ENCODE data around the gene MRPL34. TPM values are rescaled to one million over a fixed set of nuclear protein-coding genes. Genes with fewer than 3 reads are reported as not detected.

MRPL34 gene
- total and polyA plus RNA-seq, 9 of the 15 experiments (the other 6 are each of a cell fraction or from before 2014, with no cell fraction given): 11.5 to 256 (median 72.5) TPM

DNA sequence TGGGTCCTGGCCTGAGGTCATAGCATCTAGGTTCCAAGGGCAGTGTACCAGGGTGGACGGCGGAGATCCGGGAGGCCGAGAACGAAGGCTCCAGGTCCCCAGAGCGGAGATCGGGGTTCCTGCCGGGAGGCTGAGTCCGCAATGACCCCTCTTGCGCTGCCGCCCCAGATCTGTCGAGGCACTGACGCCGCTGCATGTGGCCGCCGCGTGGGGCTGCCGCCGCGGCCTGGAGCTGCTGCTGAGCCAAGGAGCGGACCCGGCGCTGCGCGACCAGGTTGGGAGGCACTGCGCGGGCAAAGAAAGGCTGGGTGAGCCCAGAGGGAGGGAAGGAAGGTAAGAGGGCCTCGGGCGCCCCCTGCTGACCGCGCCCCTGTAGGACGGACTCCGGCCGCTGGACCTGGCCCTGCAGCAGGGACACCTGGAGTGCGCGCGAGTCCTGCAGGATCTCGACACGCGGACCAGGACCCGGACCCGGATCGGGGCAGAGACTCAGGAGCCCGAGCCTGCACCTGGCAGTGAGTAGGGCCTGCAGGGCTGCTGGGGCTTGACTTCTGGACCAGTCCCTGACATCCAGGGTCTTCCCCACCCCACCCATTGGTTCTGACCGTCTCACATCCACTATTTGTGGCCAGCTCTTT, 23.1 kb upstream of the MRPL34 start (continued):
- TF ChIP-seq, protein P1, sequence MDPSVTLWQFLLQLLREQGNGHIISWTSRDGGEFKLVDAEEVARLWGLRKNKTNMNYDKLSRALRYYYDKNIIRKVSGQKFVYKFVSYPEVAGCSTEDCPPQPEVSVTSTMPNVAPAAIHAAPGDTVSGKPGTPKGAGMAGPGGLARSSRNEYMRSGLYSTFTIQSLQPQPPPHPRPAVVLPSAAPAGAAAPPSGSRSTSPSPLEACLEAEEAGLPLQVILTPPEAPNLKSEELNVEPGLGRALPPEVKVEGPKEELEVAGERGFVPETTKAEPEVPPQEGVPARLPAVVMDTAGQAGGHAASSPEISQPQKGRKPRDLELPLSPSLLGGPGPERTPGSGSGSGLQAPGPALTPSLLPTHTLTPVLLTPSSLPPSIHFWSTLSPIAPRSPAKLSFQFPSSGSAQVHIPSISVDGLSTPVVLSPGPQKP (CRISPR knock-in tag; IDR thresholded peaks at IDR 0.05): no peak
- TF ChIP-seq, protein P2, sequence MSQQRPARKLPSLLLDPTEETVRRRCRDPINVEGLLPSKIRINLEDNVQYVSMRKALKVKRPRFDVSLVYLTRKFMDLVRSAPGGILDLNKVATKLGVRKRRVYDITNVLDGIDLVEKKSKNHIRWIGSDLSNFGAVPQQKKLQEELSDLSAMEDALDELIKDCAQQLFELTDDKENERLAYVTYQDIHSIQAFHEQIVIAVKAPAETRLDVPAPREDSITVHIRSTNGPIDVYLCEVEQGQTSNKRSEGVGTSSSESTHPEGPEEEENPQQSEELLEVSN (IDR thresholded peaks at IDR 0.05; ENCODE audit: borderline replicate concordance in 1 of 2, extremely low read depth in 1 of 2, insufficient read depth in 1 of 2, insufficient read length in 1 of 2, low read depth in 1 of 2, low read length in 1 of 2, poor library complexity in 1 of 2, severe bottlenecking in 1 of 2): peak; percentile 65 to 87
- TF ChIP-seq PTRF (tag; IDR thresholded peaks at IDR 0.05) (no peak), DPF2 (IDR thresholded peaks at IDR 0.05) (no peak), SAP30 (IDR thresholded peaks at IDR 0.05; ENCODE audit: borderline replicate concordance, insufficient read depth, low read depth, low read length, poor library complexity, severe bottlenecking) (no peak), ZNF778 (CRISPR knock-in tag; IDR thresholded peaks at IDR 0.05) (no peak), ZNF354B (CRISPR knock-in tag; IDR thresholded peaks at IDR 0.05) (no peak), RAD21 (CRISPR knock-in tag; conservative IDR thresholded peaks at IDR 0.05 in 1 of 2, IDR thresholded peaks at IDR 0.05 in 1 of 2) (peak; percentile 86 to 94), BMI1 (IDR thresholded peaks at IDR 0.05; ENCODE audit: low read length) (no peak)
- TF ChIP-seq, protein P3, sequence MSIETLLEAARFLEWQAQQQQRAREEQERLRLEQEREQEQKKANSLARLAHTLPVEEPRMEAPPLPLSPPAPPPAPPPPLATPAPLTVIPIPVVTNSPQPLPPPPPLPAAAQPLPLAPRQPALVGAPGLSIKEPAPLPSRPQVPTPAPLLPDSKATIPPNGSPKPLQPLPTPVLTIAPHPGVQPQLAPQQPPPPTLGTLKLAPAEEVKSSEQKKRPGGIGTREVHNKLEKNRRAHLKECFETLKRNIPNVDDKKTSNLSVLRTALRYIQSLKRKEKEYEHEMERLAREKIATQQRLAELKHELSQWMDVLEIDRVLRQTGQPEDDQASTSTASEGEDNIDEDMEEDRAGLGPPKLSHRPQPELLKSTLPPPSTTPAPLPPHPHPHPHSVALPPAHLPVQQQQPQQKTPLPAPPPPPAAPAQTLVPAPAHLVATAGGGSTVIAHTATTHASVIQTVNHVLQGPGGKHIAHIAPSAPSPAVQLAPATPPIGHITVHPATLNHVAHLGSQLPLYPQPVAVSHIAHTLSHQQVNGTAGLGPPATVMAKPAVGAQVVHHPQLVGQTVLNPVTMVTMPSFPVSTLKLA (conservative IDR thresholded peaks at IDR 0.05): peak in 1 of 2 experiments; percentile 31; a peak in 1 of 4 replicates
- TF ChIP-seq, protein P4, sequence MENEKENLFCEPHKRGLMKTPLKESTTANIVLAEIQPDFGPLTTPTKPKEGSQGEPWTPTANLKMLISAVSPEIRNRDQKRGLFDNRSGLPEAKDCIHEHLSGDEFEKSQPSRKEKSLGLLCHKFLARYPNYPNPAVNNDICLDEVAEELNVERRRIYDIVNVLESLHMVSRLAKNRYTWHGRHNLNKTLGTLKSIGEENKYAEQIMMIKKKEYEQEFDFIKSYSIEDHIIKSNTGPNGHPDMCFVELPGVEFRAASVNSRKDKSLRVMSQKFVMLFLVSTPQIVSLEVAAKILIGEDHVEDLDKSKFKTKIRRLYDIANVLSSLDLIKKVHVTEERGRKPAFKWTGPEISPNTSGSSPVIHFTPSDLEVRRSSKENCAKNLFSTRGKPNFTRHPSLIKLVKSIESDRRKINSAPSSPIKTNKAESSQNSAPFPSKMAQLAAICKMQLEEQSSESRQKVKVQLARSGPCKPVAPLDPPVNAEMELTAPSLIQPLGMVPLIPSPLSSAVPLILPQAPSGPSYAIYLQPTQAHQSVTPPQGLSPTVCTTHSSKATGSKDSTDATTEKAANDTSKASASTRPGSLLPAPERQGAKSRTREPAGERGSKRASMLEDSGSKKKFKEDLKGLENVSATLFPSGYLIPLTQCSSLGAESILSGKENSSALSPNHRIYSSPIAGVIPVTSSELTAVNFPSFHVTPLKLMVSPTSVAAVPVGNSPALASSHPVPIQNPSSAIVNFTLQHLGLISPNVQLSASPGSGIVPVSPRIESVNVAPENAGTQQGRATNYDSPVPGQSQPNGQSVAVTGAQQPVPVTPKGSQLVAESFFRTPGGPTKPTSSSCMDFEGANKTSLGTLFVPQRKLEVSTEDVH (IDR thresholded peaks at IDR 0.05; ENCODE audit: low read depth, partially characterized antibody): no peak
- TF ChIP-seq, protein P5, sequence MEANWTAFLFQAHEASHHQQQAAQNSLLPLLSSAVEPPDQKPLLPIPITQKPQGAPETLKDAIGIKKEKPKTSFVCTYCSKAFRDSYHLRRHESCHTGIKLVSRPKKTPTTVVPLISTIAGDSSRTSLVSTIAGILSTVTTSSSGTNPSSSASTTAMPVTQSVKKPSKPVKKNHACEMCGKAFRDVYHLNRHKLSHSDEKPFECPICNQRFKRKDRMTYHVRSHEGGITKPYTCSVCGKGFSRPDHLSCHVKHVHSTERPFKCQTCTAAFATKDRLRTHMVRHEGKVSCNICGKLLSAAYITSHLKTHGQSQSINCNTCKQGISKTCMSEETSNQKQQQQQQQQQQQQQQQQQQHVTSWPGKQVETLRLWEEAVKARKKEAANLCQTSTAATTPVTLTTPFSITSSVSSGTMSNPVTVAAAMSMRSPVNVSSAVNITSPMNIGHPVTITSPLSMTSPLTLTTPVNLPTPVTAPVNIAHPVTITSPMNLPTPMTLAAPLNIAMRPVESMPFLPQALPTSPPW (CRISPR knock-in tag; IDR thresholded peaks at IDR 0.05): no peak
- TF ChIP-seq, protein P6, sequence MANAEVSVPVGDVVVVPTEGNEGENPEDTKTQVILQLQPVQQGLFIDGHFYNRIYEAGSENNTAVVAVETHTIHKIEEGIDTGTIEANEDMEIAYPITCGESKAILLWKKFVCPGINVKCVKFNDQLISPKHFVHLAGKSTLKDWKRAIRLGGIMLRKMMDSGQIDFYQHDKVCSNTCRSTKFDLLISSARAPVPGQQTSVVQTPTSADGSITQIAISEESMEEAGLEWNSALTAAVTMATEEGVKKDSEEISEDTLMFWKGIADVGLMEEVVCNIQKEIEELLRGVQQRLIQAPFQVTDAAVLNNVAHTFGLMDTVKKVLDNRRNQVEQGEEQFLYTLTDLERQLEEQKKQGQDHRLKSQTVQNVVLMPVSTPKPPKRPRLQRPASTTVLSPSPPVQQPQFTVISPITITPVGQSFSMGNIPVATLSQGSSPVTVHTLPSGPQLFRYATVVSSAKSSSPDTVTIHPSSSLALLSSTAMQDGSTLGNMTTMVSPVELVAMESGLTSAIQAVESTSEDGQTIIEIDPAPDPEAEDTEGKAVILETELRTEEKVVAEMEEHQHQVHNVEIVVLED (CRISPR knock-in tag; IDR thresholded peaks at IDR 0.05): no peak

Data from K562 (cell line).